Measurements from ENCODE around the gene KLF8.

KLF8 gene

DNA sequence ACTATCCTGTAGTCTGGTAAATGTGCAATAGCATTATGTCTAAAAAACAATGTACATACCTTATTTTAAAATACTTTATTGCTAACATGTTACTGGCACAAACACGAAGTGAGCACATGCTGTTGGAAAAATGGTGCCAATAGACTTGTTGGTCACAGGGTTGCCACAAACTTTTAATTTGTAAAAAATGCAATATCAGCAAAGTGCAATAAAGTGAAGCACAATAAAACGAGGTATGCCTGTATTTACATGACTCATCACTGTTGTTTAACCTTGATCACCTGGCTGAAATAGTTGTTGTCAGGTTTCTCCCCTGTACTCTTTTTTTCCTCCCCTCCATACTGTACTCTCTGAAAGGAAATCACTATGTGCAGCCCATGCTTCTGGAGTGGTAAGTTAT is 56.5 kb downstream of the KLF8 start:
- DNase-seq (ENCODE audit: insufficient read length, low spot score) (no peak), FAIRE-seq (no peak)
- no peak for TF ChIP-seq TAF1 (IDR thresholded peaks at IDR 0.05; ENCODE audit: low read depth, low read length)
- TF ChIP-seq POLR2AphosphoS5 (IDR thresholded peaks at IDR 0.05; ENCODE audit: low read depth, low read length) = no peak
- TF ChIP-seq POLR2A (IDR thresholded peaks at IDR 0.05; ENCODE audit: low read depth, low read length) = no peak
- no peak for TF ChIP-seq POU2F2 (IDR thresholded peaks at IDR 0.05; ENCODE audit: low read depth, low read length)

- TF ChIP-seq POU2F2 (IDR thresholded peaks at IDR 0.05; ENCODE audit: low read depth, low read length) (no peak), TAF1 (IDR thresholded peaks at IDR 0.05; ENCODE audit: low read depth, low read length) (no peak), SPI1 (IDR thresholded peaks at IDR 0.05; ENCODE audit: low read depth, low read length) (no peak), POLR2AphosphoS5 (IDR thresholded peaks at IDR 0.05; ENCODE audit: low read depth, low read length) (no peak), PAX5 (IDR thresholded peaks at IDR 0.05; ENCODE audit: insufficient read depth, low read length, severe bottlenecking) (no peak), POLR2A (IDR thresholded peaks at IDR 0.05; ENCODE audit: low read depth, low read length) (no peak)
- FAIRE-seq (no peak), DNase-seq (ENCODE audit: insufficient read length, low spot score) (no peak)
These were observed 57.3 kb downstream of the KLF8 start for GRCh38 chrX:56289449-56289848.

GRCh38 chrX:56308726-56309125 is 76.6 kb downstream of the KLF8 start:
- FAIRE-seq (no peak), DNase-seq (ENCODE audit: insufficient read length, low spot score) (no peak)
- TF ChIP-seq POLR2AphosphoS5 (IDR thresholded peaks at IDR 0.05; ENCODE audit: low read depth, low read length) (no peak), TAF1 (IDR thresholded peaks at IDR 0.05; ENCODE audit: low read depth, low read length) (no peak), PAX5 (IDR thresholded peaks at IDR 0.05; ENCODE audit: insufficient read depth, low read length, severe bottlenecking) (no peak), POU2F2 (IDR thresholded peaks at IDR 0.05; ENCODE audit: low read depth, low read length) (no peak), POLR2A (IDR thresholded peaks at IDR 0.05; ENCODE audit: low read depth, low read length) (no peak), SPI1 (IDR thresholded peaks at IDR 0.05; ENCODE audit: low read depth, low read length) (no peak)

- FAIRE-seq (no peak), DNase-seq (ENCODE audit: insufficient read length, low spot score) (no peak)
- TF ChIP-seq POU2F2 (IDR thresholded peaks at IDR 0.05; ENCODE audit: low read depth, low read length) = no peak
- TF ChIP-seq PAX5 (IDR thresholded peaks at IDR 0.05; ENCODE audit: insufficient read depth, low read length, severe bottlenecking) = no peak
- TF ChIP-seq POLR2AphosphoS5 (IDR thresholded peaks at IDR 0.05; ENCODE audit: low read depth, low read length) = no peak
- TF ChIP-seq SPI1 (IDR thresholded peaks at IDR 0.05; ENCODE audit: low read depth, low read length) = no peak
- TF ChIP-seq POLR2A (IDR thresholded peaks at IDR 0.05; ENCODE audit: low read depth, low read length) = no peak
- no peak for TF ChIP-seq TAF1 (IDR thresholded peaks at IDR 0.05; ENCODE audit: low read depth, low read length)
These were observed 77.7 kb downstream of the KLF8 start for GRCh38 chrX:56309881-56310280.

DNA sequence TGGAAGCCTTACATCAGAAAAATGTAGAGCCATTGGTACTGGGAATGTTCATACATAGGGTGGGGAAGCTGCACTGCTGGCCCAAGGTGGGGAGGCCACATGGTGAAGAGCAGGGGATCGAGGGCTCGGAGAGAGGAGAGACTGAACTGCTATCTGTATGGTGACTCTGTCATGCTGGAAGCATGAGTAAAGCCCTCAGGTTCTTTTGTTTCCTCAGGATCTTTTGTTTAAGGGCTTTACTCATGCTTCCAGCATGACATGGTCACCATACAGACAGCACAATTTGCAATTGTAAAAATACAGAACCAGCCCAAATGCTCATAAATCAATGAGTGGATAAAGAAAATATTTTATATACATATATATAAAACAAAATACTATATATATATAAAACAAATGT is 78.4 kb downstream of the KLF8 start:
- TF ChIP-seq POU2F2 (IDR thresholded peaks at IDR 0.05; ENCODE audit: low read depth, low read length) (no peak), POLR2A (IDR thresholded peaks at IDR 0.05; ENCODE audit: low read depth, low read length) (no peak), POLR2AphosphoS5 (IDR thresholded peaks at IDR 0.05; ENCODE audit: low read depth, low read length) (no peak)
- DNase-seq (ENCODE audit: insufficient read length, low spot score) = no peak
- FAIRE-seq = no peak

- DNase-seq (ENCODE audit: insufficient read length, low spot score) (no peak), FAIRE-seq (no peak)
- no peak for TF ChIP-seq PAX5 (IDR thresholded peaks at IDR 0.05; ENCODE audit: insufficient read depth, low read length, severe bottlenecking)
- no peak for TF ChIP-seq SPI1 (IDR thresholded peaks at IDR 0.05; ENCODE audit: low read depth, low read length)
- TF ChIP-seq POLR2A (IDR thresholded peaks at IDR 0.05; ENCODE audit: low read depth, low read length) = no peak
- no peak for TF ChIP-seq TAF1 (IDR thresholded peaks at IDR 0.05; ENCODE audit: low read depth, low read length)
- TF ChIP-seq POU2F2 (IDR thresholded peaks at IDR 0.05; ENCODE audit: low read depth, low read length) = no peak
- TF ChIP-seq POLR2AphosphoS5 (IDR thresholded peaks at IDR 0.05; ENCODE audit: low read depth, low read length) = no peak
These were observed 81.2 kb downstream of the KLF8 start for GRCh38 chrX:56313308-56313707.

- FAIRE-seq (no peak), DNase-seq (ENCODE audit: insufficient read length, low spot score) (no peak)
- no peak for TF ChIP-seq TAF1 (IDR thresholded peaks at IDR 0.05; ENCODE audit: low read depth, low read length)
- no peak for TF ChIP-seq SPI1 (IDR thresholded peaks at IDR 0.05; ENCODE audit: low read depth, low read length)
- TF ChIP-seq POU2F2 (IDR thresholded peaks at IDR 0.05; ENCODE audit: low read depth, low read length) = no peak
These were observed 82.2 kb downstream of the KLF8 start for GRCh38 chrX:56314334-56314733.

- TF ChIP-seq POLR2A (IDR thresholded peaks at IDR 0.05; ENCODE audit: low read depth, low read length) = no peak
- no peak for TF ChIP-seq TAF1 (IDR thresholded peaks at IDR 0.05; ENCODE audit: low read depth, low read length)
- no peak for FAIRE-seq
- DNase-seq (ENCODE audit: insufficient read length, low spot score) = no peak
These were observed 85.9 kb downstream of the KLF8 start for GRCh38 chrX:56318076-56318475.

GRCh38 chrX:56319165-56319564 is 87.0 kb downstream of the KLF8 start:
- DNase-seq (ENCODE audit: insufficient read length, low spot score) = no peak
- no peak for TF ChIP-seq TAF1 (IDR thresholded peaks at IDR 0.05; ENCODE audit: low read depth, low read length)
- no peak for TF ChIP-seq POLR2AphosphoS5 (IDR thresholded peaks at IDR 0.05; ENCODE audit: low read depth, low read length)
- TF ChIP-seq POLR2A (IDR thresholded peaks at IDR 0.05; ENCODE audit: low read depth, low read length) = no peak
- FAIRE-seq = no peak
